Right cardiac atrium (tissue), 5 donors: ENCODE measurements around the gene RMDN3. TPM values are rescaled to one million over a fixed set of nuclear protein-coding genes. Genes with fewer than 3 reads are reported as not detected.

ENCODE experiments used
- ATAC-seq, 2 donors: fragments of 200-7000 bp; cut with Tn5 transposase; one replicate each; pipeline versions ENCODE4 v1.8.0 to v1.9.1; 2020; ENCODE audit warnings: moderate library complexity in 2 of 2, mild to moderate bottlenecking in 1 of 2
- DNase-seq, 3 donors: peaks; one replicate each; pipeline ENCODE4 v3.0.0-alpha.2; 2020
- H3K27ac ChIP-seq: one replicate; pipeline ENCODE4 v1.5.1; 2013; ENCODE audit warnings: mild to moderate bottlenecking, low read length, control low read depth, moderate library complexity
- H3K27me3 ChIP-seq: one replicate; pipeline ENCODE4 v1.6.1; 2013; ENCODE audit not compliant: control insufficient read depth, insufficient read depth
- H3K4me1 ChIP-seq: one replicate; pipeline ENCODE4 v1.6.1; 2013; ENCODE audit warnings: low read length; ENCODE audit not compliant: control insufficient read depth, insufficient read depth
- H3K4me3 ChIP-seq: one replicate; pipeline ENCODE4 v1.5.1; 2013; ENCODE audit warnings: low read length, control low read depth
- H3K9me3 ChIP-seq: one replicate; pipeline ENCODE4 v1.6.1; 2013; ENCODE audit warnings: low read length; ENCODE audit not compliant: control insufficient read depth
- WGBS: extraction: QIAGEN DNeasy Blood & Tissue Kit; methylation state at CpG from one replicate; pipeline ENCODE4 v1.1.7; 2013; 5-methylcytosine and 5-hydroxymethylcytosine counted together
- intact Hi-C, 4 donors: fragments of 100-400 bp; cut with DNase I; formaldehyde crosslinking; loops; one replicate each; pipeline versions ENCODE4 v1.11.0 to v1.14.0; 2022 to 2023
- polyA plus RNA-seq: library from polyadenylated mRNA; stranded (reverse); fragments of 200-250 nt; gene quantifications from one replicate; pipeline ENCODE4 v1.2.3, GENCODE V29; 2013
- total RNA-seq, 4 donors: library from RNA; stranded (reverse); fragmentation: NEBNext Ultra II Directional; extraction: Animal tissue kit (Norgen Biotek cat#: 25700); gene quantifications; one replicate each; pipeline ENCODE4 v1.2.1, GENCODE V29; 2021
- donor health status: healthy with polysubstance abuse.
- donor health status: DM: no; HTN: yes; CAD: no.
- donor health status: DM: no; HTN: no; CAD: no.
- donor health status: DM: no; HTN: yes; CAD: no; lungs with severe emphysema.
- donor health status: DM: yes; HTN: yes; CAD: no.

RMDN3 gene
- total and polyA plus RNA-seq, 5 donors = 15.4 to 21.0 (median 17.6) TPM

DNA sequence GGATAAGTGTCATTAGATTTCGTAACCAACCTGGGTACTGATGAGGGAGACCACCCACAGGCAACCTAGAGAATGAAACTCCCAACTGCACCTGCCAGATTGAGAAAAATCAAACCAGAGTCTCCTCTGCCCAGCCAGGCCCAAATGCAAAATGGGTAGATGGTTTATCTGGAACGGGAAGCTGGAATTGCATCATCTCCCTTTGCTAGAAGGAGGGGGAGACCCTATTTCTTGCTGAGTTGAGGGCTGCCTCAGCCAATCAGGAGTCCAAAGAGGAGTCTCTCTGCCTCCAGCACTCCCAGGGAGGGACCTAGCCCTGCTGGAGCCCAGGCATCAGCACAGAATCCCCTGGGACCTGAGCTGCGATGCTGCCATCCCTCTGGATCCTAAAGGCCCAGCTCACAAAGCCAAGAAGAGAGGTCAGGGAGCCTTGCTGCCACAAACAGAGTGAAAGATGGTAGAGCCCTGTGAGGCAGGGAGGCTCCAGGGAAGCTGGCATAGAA, 8.1 kb downstream of the RMDN3 start:
- Histone ChIP-seq H3K4me1 (peaks cover 2% of the 10 kb centered on the region), H3K9me3 (no peaks in the 10 kb centered on the region), H3K4me3 (no peak overlapping the region), H3K27ac (no peak overlapping the region), H3K27me3 (no peaks in the 10 kb centered on the region)
- no peak for DNase-seq
- intact Hi-C loops = no loop called here
- 61% methylated on average over 3 of the region's 3 CpGs for WGBS
- peak; percentile 36 to 48 for ATAC-seq

GRCh38 chr15:40744815-40745152, 10.3 kb downstream of the RMDN3 start:
- WGBS = 64% methylated on average over 5 of the region's 5 CpGs
- Histone ChIP-seq H3K27me3 (no peaks in the 10 kb centered on the region), H3K27ac (no peak overlapping the region), H3K9me3 (no peaks in the 10 kb centered on the region), H3K4me1 (peaks cover 2% of the 10 kb centered on the region), H3K4me3 (no peak overlapping the region)
- DNase-seq (no peak), ATAC-seq (no peak)
- intact Hi-C loops = no loop called here

- peak; percentile 52 to 69 for ATAC-seq
- intact Hi-C loops = no loop called here
- H3K27me3 ChIP-seq = no peaks in the 10 kb centered on the region
- no peak overlapping the region for H3K27ac ChIP-seq
- no peak overlapping the region for H3K4me3 ChIP-seq
- no peaks in the 10 kb centered on the region for H3K9me3 ChIP-seq
- DNase-seq = peak in 2 of 3 donors; percentile 72 to 76
- WGBS = 61% methylated on average over 12 of the region's 12 CpGs
- peaks cover 2% of the 10 kb centered on the region for H3K4me1 ChIP-seq
Observed at GRCh38 chr15:40743921-40744814, 10.9 kb downstream of the RMDN3 start.

DNA sequence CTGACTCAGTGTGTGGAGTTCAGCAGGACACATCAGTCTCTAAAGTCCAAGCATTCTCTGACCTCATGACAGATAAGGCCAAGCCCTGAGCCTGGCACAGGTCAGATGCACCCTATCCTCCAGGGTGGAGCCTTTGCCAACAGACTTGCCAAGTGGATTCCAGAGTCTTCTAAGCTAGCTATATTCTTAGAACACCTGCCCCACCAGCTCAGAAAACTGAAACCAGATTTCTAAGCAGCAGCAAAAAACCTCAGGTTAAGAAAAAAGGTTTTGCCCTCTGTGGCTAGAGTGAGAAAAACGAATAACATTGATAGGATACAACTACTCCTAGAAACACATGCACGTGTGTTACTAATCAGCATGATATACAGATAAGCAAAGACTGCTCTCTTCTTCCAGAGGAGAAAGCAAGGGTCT, 11.6 kb downstream of the RMDN3 start:
- Histone ChIP-seq H3K27me3 (no peaks in the 10 kb centered on the region), H3K4me3 (no peak overlapping the region), H3K9me3 (no peaks in the 10 kb centered on the region), H3K27ac (no peak overlapping the region), H3K4me1 (peaks cover 2% of the 10 kb centered on the region)
- intact Hi-C loops = no loop called here
- ATAC-seq = no peak
- 46% methylated on average over 2 of the region's 2 CpGs for WGBS
- DNase-seq = no peak

DNA sequence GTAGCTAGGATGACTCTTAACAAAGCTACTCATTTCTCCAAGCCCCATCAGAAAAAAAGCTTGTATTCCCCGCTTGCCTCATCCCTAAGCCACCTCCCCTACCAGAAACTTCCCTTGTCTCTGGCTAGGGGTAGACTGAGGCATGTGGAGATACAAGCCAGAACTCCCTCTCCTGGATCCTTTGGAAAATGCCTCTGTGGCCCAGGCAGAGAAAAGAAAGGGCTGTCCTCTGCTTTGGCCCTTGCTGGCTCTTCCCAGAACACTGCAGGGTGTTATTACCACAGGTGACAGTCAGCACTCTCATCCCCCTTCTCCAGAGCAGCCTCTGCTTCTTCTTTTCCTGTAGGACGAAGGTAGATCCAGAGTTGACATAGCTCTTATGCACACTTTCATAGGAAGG, 15.2 kb downstream of the RMDN3 start:
- 94% methylated on average over 2 of the region's 2 CpGs for WGBS
- no peak overlapping the region for H3K27ac ChIP-seq

GRCh38 chr15:40739047-40739446, 16.0 kb downstream of the RMDN3 start:
- Histone ChIP-seq H3K27ac (no peak overlapping the region), H3K4me1 (peaks cover 2% of the 10 kb centered on the region), H3K4me3 (no peak overlapping the region), H3K9me3 (no peaks in the 10 kb centered on the region), H3K27me3 (no peaks in the 10 kb centered on the region)
- 64% methylated on average over 2 of the region's 2 CpGs for WGBS
- DNase-seq (no peak), ATAC-seq (no peak)
- intact Hi-C loops = no loop called here

More for the DNA sequence above, 15.2 kb downstream of the RMDN3 start:
- DNase-seq (no peak), ATAC-seq (no peak)
- H3K4me3 ChIP-seq = no peak overlapping the region
- H3K4me1 ChIP-seq = peaks cover 2% of the 10 kb centered on the region
- H3K27me3 ChIP-seq = no peaks in the 10 kb centered on the region
- H3K9me3 ChIP-seq = no peaks in the 10 kb centered on the region
- intact Hi-C loops = no loop called here

DNA sequence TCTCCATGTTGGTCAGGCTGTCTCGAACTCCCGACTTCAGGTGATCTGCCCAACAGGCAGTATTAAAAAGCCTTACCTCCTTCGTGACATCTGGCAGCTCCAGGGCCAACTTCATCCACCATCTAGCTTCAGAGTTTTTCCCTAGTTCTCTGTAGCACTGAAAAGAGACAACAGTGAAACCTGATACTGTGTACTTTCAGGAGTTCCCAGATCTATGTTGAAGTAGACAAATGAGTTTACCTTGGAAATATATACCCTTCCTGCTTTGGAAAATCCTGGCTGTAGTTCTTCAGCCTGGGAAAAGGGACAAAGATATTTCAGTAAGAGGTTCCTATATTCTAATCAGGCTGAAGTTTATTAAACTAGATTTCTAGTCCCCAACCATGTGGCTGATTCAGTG, 18.0 kb downstream of the RMDN3 start:
- WGBS = 94% methylated on average over 3 of the region's 3 CpGs
- Histone ChIP-seq H3K27me3 (no peaks in the 10 kb centered on the region), H3K27ac (no peak overlapping the region), H3K4me3 (no peak overlapping the region), H3K9me3 (no peaks in the 10 kb centered on the region), H3K4me1 (no peaks in the 10 kb centered on the region)
- ATAC-seq (no peak), DNase-seq (no peak)
- intact Hi-C loops = no loop called here

DNA sequence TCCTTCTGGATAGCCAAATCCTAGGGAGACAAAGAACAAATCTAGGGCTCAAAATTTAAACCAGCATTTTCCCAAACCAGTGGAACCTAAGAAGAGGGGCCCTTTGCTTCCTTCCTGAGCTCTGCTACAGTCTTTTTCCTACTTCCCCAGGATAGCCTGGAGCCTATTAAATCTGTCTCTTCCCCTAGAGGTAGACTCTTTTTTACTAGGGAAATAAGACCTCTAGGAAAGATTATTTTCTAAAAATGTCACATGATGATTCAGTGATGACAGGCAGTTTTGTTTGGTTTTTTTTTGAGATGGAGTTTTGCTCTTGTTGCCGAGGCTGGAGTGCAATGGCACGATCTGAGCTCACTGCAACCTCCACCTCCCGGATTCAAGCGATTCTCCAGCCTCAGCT, 18.5 kb downstream of the RMDN3 start:
- Histone ChIP-seq H3K9me3 (no peaks in the 10 kb centered on the region), H3K27me3 (no peaks in the 10 kb centered on the region), H3K4me3 (no peak overlapping the region), H3K4me1 (no peaks in the 10 kb centered on the region), H3K27ac (no peak overlapping the region)
- intact Hi-C loops = no loop called here
- WGBS = 88% methylated on average over 4 of the region's 4 CpGs
- DNase-seq = no peak
- ATAC-seq = no peak

DNA sequence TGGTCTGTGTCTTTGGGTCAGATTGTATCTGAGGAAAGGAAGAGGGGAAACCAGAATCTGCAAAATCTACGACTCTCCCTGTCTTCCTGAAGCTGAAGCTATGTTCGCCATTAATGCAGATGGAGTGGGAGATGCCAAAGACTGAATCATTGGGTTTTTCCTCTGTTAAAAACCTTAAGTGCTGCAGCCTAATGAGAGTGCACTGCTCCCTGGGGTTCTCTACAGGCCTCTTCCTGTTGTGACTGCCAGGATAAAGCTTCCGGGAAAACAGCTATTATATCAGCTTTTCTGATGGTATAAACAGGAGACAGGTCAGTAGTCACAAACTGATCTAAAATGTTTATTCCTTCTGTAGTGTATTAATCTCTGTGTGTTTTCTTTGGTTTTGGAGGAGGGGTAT, 24.0 kb downstream of the RMDN3 start:
- no peaks in the 10 kb centered on the region for H3K4me1 ChIP-seq
- no peaks in the 10 kb centered on the region for H3K9me3 ChIP-seq

DNA sequence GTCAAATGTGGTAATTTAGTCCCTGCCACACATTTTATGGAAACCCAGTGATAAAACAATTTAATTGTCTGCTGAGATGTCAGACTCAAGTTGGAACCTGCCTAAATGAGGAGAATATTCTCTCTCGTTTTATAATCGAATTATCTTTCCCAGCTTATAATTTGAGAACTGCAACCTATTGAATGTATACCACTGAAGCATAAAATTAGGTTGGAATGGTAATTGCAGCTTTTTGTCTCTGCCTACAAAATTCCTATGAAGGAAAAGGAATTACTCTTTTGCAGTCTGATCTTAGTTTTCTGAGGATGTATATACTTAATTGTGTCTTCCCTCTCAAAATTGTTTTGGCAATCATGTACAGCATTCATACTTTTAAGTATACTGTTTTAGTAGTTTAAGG, 31.1 kb downstream of the RMDN3 start:
- Histone ChIP-seq H3K4me3 (no peak overlapping the region), H3K27ac (no peak overlapping the region), H3K9me3 (no peaks in the 10 kb centered on the region), H3K4me1 (no peaks in the 10 kb centered on the region), H3K27me3 (no peaks in the 10 kb centered on the region)
- intact Hi-C loops = no loop called here
- DNase-seq (no peak), ATAC-seq (no peak)
- WGBS = 84% methylated on average over 2 of the region's 2 CpGs

More for the DNA sequence above, 24.0 kb downstream of the RMDN3 start:
- Histone ChIP-seq H3K4me3 (no peak overlapping the region), H3K27ac (no peak overlapping the region), H3K27me3 (no peaks in the 10 kb centered on the region)
- WGBS = 57% methylated on average over 3 of the region's 3 CpGs
- DNase-seq (no peak), ATAC-seq (peak in 1 of 2 donors; percentile 35)
- intact Hi-C loops = no loop called here

- WGBS = 94% methylated on average over 2 of the region's 2 CpGs
- Histone ChIP-seq H3K9me3 (no peaks in the 10 kb centered on the region), H3K4me1 (no peaks in the 10 kb centered on the region), H3K27ac (no peak overlapping the region), H3K4me3 (no peak overlapping the region), H3K27me3 (no peaks in the 10 kb centered on the region)
- ATAC-seq = no peak
- no peak for DNase-seq
- intact Hi-C loops = no loop called here
Observed at GRCh38 chr15:40722934-40723333, 32.1 kb downstream of the RMDN3 start.
